ENCODE results near the gene PC.

Gene PC

GRCh38 chr11:66853242-66854229 is 104.6 kb downstream of the PC start:
- DNase-seq, result no peak

GRCh38 chr11:66852466-66853241 is 105.5 kb downstream of the PC start:
- DNase-seq, result no peak

- DNase-seq, result no peak
Observed at GRCh38 chr11:66851698-66852465, 106.3 kb downstream of the PC start.

- DNase-seq, result no peak
Observed at GRCh38 chr11:66851239-66851596, 107.0 kb downstream of the PC start.

GRCh38 chr11:66850588-66851238 is 107.5 kb downstream of the PC start:
- no peak for DNase-seq

- no peak for DNase-seq
Observed at GRCh38 chr11:66850235-66850587, 108.0 kb downstream of the PC start.

- DNase-seq, result no peak
Observed at GRCh38 chr11:66849501-66850234, 108.5 kb downstream of the PC start.

GRCh38 chr11:66848671-66849500 is 109.3 kb downstream of the PC start:
- no peak for DNase-seq

GRCh38 chr11:66847461-66848232 is 110.5 kb downstream of the PC start:
- no peak for DNase-seq

GRCh38 chr11:66846671-66847091 is 111.5 kb downstream of the PC start:
- DNase-seq, result no peak

- no peak for DNase-seq
Observed at GRCh38 chr11:66845876-66846212, 112.3 kb downstream of the PC start.

GRCh38 chr11:66845143-66845875 is 112.9 kb downstream of the PC start:
- no peak for DNase-seq

- no peak for DNase-seq
Observed at GRCh38 chr11:66844496-66845142, 113.6 kb downstream of the PC start.

GRCh38 chr11:66843776-66844495 is 114.2 kb downstream of the PC start:
- DNase-seq, result no peak

- peak; percentile 95 for DNase-seq
Observed at GRCh38 chr11:66842896-66843775, 115.0 kb downstream of the PC start, which contains the start of gene RCE1. TSS of gene RCE1 (plus strand) at chr11:66843441. CDS start at chr11:66843456, 15 bp downstream.

GRCh38 chr11:66842501-66842895 is 115.7 kb downstream of the PC start:
- DNase-seq, result peak; percentile 60

GRCh38 chr11:66841861-66842260 is 116.3 kb downstream of the PC start:
- peak; percentile 57 for DNase-seq
